GM21390 (cell line): Measurements from ENCODE around the gene GRM7.
"Not testable (repeated sequence)": the region's sequence is repeated elsewhere in the genome, so short reads cannot be mapped to it uniquely, and the experiment has no call there.

Source experiments
- ATAC-seq: cut with Tn5 transposase; IDR thresholded peaks from one replicate; pipeline ENCODE4 v1.9.1; 2021; ENCODE audit not compliant: unreplicated experiment

The GRM7 gene

GRCh38 chr3:6860954-6861624 lies at the start of gene GRM7:
GRM7 (plus strand) TSS chr3:6861115.
- no peak for ATAC-seq

DNA sequence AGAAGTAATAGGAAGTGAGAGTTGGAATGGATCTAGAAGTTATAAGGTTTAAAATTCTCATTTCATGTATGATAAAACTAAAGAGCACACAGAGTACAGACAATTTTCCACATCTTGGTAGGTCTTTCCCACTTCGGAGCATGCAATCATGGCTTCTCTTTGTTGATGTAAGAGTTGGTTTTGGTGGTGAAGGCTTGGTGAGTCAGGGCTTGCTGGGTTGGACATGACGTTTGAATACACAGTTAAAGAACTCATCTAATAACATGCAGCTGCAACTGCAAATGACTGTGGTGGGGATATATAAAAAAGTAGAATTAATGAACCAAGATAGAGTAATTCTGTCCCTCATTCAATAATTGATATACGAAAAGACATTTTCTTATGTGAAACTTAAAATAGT lies 39.5 kb upstream of the GRM7 start:
- no peak for ATAC-seq

DNA sequence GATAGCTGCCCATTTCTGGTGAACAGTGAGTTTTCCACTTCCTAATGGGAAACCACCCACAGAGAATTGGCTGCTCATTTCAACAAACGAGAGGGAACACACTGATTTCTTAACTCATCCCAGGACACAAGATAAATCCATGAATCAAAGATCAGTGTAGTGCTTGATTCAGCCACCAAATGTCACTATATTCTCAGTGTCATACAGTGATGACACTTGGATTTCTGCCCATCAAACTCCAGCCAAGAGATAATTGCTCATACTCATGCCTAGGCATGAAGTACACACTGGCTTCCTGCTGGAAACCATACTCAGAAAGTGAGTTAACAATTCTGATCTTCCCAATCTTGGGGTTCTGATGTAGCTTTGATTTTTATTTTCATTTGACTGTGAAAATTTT lies 35.4 kb upstream of the GRM7 start:
- no peak for ATAC-seq

GRCh38 chr3:6827453-6827852 lies 33.5 kb upstream of the GRM7 start:
- no peak for ATAC-seq

DNA sequence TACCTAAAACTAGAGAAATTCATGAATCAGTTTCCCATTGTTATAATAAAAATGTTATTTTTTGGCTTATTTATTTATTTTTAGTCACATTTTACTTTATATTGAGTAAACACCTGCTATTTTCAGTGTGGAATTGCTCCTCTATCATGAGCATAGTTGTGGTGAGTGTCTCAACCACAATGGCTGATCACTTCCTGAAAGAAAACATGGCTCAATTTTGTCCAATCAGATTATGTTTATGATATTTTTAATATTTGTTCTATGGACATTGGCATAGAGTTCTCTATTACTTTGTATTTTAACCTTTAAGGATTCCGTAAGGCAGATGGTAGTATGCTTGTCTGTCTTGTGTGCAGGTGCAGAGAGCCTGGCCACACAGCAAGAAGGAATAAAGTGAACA lies 16.2 kb upstream of the GRM7 start:
- ATAC-seq = no peak

DNA sequence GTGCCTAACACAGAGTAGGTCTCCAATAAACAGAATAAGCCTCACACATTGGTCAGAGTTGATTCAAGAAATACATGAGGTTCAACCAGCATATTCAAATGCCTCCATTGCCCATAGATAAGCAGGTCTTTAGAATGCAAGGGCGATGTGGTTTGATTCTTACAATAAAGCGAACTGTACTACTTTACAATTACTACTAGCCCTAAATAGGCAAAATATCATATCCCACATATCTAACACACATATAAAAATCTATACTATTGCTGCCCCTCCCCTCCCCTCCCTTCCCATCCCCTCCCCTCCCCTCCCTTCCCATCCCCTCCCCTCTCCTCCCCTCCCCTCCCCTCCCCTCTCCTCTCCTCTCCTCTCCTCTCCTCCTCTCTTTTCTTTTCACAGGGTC lies 6.7 kb upstream of the GRM7 start:
- no peak for ATAC-seq

- no peak for ATAC-seq
Observed at GRCh38 chr3:6857510-6857909, 3.4 kb upstream of the GRM7 start.

DNA sequence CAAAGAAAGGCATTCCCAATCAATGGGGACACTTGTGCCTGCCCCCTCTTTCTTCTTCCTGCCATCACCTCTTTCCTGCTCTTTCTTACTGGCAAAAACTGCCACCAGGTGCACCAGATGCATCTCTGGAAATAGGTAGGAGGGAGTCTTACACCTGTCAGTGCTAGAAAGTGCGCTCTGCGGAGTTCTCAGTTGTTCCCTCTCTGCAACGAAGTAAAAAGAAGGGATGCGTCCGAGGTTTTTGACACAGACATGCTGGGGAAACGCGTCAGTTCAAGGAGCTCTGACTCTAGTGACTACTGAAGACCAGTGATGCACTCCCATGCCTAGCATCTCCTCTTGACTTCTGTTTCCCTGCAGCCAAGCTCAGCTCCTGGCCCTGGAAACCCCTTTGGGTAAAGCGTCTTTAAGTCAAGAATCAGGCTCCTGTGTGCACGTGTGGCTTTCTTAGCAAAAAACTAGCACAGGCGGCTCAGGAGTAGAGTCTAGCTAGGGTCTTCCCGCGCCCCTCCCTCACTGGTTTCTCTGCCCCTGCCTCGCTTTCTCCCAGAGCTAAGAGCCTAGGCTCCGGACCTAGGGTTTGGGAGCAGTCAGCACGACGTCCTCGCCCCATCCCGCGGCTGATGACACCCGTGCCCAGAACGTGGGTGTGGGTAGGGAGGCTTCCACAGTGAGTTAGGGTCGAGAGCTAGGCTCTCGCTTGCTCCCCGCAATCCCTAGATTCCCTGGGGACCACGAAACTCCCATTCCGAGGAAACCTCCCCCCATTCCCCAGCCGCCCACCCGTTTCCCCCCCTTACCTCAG lies 564 bp upstream of the GRM7 start:
- no peak for ATAC-seq

DNA sequence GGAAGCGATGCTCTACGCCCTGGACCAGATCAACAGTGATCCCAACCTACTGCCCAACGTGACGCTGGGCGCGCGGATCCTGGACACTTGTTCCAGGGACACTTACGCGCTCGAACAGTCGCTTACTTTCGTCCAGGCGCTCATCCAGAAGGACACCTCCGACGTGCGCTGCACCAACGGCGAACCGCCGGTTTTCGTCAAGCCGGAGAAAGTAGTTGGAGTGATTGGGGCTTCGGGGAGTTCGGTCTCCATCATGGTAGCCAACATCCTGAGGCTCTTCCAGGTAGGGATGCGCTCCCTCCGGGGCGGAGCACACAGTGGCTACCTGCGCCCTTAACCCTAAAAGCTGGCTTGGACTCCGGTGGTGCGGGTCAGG lies 698 bp downstream of the GRM7 start:
- no peak for ATAC-seq

- no peak for ATAC-seq
Observed at GRCh38 chr3:6862041-6862879, 1.3 kb downstream of the GRM7 start.

GRCh38 chr3:6862880-6863195 lies 1.9 kb downstream of the GRM7 start:
- ATAC-seq = no peak

DNA sequence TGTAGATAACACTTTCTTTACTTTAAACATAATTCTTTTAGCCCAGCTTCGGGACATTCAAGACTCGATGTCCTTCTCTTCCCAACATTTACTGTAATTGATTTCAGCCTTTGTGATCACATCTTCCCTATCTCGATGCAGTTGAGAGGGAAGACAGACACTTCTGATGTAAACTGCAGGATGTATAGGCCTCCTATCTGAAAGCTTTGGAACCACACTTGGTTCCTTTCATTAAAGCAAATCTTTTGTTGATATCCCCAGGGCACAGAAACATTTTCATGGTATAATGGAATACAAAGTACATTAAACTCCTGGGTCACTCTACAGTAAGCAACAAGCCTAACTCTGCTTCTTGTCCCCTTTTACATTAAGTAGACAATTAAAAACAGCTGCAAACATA lies 6.4 kb downstream of the GRM7 start:
- no peak for ATAC-seq

DNA sequence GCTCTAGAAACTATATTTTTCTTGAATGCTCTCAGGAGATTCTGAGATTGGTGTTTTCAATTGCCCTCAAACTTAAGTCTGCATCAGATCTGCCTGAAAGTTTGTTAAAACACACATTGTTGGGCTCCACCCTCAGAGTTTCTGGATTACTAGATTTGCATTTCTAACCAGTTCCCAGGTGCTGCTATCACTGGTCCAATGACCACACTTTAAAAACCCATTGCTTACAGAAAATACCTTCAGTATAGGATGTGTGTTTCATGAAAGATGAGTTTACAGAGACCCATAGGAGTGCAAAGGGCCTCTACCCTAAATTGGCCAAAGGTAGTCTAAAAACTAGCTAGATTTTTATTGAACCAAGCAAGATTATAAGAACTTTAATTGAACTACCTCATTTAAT lies 17.8 kb downstream of the GRM7 start:
- ATAC-seq = no peak

DNA sequence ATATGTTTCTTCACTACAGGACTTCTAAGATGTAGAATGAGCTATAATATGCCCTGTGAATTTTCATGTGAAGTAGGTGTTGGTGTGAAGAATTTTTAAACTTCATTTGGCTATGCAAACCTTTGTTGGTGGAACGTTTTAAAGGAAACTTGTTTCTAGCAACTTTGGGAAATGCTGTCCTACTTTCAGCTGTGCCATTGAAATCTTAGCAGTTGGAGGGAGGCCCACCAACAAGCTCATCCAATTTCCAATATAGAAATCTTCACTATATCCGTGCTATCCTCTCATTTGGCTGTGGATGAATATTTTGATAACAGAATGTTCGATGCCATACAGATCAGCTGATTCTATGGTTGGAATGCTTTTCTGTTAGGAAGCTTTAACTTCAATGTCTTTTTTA lies 51.3 kb downstream of the GRM7 start:
- no peak for ATAC-seq

DNA sequence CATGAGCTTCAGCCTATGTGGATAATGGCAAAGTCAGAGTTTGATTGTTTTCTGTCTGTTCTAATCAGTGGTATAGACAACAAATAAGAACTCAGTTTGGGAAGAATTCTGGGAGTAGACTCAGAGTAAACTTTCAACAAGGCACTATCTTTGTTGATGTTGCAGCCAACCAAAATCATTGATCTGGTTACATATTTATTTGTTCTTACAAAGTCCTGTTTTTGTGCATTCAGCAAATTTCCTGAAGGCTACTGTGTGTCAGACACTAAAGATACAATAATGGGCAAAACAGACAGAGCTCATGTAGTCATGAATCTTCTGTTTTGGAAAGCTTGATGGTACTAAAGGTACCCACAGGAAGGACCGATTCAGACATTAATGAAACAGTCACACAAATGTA lies 55.0 kb downstream of the GRM7 start:
- ATAC-seq = no peak

DNA sequence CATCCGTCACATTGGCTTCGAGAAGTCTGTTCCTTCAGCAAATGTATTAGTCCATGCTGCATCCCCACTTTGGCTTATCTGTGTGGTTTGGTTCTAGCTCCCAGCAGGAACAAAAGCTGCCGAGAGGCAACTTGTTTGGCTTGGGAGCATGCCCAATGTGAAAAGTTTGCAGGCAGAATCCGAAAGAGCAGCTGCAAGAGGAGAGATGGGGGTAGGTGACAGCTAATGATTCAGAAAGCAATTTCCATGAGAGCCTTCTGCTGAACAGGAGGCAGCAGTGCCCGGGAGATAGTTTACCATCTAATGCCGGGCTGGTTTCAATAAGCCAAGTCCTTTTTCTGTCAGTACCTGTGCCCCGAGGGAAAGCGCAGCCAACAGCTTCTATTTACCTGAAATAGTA lies 60.2 kb downstream of the GRM7 start:
- ATAC-seq = no peak

DNA sequence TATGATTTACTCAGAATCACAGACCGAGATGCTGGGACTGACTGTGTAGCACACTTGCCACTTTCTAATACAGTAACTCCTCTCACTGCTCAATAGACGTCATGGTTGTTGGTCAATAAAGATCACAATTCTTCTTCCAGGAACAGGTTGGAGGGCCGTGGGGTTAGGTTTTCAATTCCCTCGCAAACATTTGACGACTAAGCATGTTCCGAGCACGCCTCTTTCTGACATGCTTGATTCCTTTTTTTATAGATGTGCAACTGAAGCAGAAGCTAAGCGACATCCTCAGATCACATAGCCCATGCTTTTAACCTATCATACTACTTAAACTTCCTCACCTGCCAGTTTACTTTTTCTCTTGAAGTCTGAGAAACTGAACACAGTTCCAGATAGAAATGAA lies 61.0 kb downstream of the GRM7 start:
- ATAC-seq = no peak

DNA sequence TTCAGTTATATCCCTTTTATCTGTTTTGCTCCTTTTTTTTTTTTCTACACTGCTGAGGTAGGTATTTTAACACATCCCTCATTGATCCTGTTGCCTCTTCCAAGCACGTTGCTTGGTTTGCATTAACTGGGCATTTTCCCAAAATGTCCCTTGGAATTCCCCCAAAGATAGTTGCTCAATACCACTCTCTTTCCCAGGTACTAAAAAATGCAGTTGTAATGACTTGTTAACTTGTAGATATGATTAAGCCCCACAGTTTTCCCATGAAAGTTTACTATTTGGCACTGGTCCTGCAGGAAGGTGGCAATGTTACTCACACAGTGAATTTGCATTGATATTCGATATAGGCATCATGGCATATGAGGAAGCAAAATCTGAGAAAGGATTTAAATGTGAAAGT lies 67.1 kb downstream of the GRM7 start:
- ATAC-seq = no peak

- no peak for ATAC-seq
Observed at GRCh38 chr3:6929918-6930317, 69.0 kb downstream of the GRM7 start.

DNA sequence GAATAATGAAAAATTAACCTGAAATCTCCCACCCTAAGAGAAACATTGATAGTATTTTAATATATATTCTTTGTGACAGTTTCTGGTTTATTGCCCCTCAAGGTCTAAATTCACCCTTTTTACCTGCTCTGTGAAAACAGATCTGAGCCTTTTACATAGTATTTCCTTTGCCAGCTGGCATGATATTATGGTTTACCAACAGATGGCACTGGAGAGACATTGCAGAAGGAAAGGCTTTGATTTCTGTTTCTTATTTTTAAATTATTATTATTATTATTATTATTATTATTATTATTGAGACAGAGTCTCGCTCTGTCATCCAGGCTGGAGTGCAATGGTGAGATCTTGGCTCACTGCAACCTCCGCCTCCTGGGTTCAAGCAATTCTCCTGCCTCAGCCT lies 74.5 kb downstream of the GRM7 start:
- ATAC-seq = not testable (repeated sequence)

- ATAC-seq = no peak
Observed at GRCh38 chr3:6935970-6936369, 75.1 kb downstream of the GRM7 start.

GRCh38 chr3:6962801-6963200 lies 101.9 kb downstream of the GRM7 start:
- ATAC-seq = no peak
